HUDEP-2 (cell line): Measurements from ENCODE around the gene CELA3A.
A peak's percentile ranks its signal among the peaks of the same experiment; 100 is the strongest.

Experiments used
- DNase-seq, 76 experiments: peaks; one replicate each; lab custom pipeline; 2025; ENCODE audit not compliant: unreplicated experiment in 76 of 76; lab: John Stamatoyannopoulos, UW

CELA3A gene

DNA sequence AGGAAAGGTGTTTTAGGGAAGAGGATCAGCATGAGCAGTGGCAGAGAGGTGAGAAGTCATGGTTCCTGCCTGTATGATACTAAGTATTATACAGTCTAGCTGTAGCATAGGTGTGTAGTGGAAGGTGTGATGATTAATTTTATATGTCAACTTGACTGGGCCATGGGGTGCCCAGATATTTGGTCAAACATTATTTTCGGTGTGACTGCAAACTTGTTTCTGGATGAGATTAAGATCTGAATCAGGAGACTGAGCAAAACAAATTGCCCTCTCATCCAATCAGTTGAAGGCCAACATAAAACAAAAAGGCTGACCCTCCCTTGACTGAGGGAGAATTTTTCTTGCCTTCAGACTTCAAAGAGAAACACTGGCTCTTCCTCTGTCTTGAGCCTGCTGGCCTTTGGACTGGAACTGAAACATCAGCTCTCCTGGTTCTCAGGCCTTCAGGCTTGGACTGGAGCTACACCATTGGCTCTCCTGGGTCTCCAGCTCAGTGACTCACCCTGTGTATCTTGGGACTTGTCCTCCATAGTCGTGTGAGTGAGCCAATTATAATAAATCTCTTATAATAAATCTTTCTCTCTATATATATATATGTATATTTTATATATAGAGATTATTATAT lies 44.3 kb downstream of the CELA3A start:
- no peak for DNase-seq

DNA sequence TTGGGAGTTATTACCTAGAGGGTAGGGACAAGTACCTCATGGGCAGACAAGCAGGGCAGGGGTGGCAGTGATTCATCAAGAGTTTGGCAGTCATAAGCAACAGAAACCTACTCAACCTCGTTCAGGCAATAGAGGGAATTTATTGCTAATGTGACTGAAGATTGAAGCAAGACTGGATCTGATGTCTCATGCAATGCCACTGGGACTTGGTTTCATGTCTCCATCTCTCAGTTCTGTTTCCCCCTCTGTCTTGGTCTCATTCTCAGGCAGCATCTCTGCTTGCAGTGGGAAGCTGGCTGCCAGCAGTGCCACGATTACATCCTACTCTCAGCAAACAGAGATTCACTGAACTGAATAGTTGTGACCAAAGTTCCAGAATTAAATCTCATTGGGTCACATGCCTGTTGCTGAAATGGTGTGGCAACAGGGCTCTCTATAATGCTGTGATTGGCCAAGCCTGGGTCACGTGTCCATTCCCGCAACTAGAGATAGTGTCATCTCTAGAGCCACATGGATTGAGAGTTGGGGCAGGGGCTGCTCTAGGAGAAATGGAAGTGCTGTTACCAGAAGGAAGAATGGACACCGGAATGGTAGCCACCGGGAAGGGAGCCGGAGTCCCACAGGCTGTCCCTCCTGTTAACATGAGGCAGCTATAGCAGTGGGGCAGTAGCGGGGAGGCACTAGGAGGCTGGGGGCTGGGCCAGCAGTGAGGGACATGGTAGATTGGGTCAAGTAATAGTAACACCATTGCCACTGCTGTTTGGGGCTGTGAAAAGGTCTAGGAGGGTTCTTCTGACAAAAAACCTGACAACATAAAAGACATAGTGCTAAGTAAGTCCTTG lies 47.1 kb downstream of the CELA3A start:
- DNase-seq = no peak

DNA sequence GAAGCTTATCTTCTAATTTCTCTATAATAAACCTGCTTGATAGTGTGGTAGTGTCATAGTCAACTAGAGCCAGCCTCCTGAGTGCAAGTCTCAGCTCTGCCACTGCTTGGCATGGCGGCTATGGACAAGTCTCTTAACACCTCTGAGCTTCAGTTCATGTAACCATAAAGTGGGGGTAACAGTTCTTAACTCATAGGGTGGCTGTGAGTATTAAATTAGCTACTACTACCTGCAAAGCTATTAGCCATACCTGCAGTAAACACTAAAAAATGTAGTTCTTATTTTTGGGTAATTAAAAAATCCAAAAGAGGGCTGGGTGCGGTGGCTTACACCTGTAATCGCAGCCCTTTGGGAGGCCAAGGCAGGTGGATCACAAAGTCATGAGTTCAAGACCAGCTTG lies 48.9 kb downstream of the CELA3A start:
- no peak for DNase-seq

DNA sequence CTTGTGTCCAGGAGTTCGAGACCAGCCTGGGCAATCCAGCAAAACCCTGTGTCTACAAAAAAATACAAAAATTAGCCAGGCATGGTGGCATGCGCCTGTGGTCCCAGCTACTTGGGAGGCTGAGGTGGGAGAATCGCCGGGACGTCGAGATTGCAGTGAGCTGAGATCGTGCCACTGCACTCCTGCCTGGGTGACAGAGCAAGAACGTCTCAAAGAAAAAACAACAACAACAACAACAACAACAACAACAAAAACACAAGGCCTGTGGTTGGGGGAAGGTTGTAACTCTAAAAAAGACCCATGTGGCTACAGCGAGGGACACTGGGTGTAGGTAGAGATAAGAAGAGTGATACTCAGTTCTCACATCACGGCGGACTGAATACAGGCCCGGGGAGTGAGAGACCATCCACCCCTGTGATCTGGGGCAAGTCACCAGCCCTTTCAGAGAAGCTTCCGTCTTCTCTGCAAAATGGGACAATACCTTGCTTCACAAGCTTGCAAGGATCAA lies 50.2 kb downstream of the CELA3A start:
- DNase-seq = no peak

DNA sequence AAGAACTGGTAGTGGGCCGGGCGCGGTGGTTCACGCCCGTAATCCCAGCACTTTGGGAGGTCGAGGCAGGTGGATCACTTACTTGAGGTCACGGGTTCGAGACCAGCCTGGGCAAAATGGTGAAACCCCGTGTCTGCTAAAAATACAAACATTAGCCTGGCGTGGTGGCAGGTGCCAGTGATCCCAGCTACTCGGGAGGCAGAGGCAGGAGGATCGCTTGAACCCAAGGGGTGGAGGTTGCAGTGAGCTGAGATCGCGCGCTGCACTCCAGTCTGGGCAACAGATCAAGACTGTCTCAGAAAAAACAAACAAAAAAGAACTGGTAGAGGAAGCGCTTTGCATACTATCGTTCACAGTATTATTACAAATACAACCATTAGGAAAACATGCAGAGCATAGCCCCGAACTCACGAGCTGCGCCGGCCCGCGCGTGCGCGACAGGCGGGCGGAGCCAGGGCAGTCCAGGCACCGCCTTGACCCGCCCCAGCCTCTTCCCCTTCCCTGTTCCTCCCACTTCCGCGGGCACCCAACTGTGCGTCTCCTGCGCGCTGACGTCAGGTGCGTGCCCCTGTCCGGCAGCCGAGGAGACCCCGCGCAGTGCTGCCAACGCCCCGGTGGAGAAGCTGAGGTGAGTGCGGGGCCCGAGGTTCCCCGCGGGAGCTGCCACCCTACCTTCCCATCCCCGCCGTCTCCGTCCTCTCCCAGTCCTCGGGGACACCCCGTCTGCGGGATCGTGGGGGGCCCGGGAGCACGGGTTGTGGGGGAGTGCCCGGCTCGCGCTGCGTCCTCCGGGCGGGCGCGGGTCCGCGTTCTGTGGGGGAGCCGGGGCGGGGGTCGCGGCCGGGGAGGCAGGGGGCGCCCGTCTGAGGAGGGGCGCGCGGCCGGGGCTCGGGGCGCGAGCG lies 50.9 kb downstream of the CELA3A start, which contains the start of gene CDC42:
TSS of gene CDC42 (plus strand) at position 595 of the 902 bp plus-strand sequence. CDS start 25,770 bp downstream, outside the sequence.
- DNase-seq = peak in 75 of 76 experiments; percentile 38 to 97 (median 92)

DNA sequence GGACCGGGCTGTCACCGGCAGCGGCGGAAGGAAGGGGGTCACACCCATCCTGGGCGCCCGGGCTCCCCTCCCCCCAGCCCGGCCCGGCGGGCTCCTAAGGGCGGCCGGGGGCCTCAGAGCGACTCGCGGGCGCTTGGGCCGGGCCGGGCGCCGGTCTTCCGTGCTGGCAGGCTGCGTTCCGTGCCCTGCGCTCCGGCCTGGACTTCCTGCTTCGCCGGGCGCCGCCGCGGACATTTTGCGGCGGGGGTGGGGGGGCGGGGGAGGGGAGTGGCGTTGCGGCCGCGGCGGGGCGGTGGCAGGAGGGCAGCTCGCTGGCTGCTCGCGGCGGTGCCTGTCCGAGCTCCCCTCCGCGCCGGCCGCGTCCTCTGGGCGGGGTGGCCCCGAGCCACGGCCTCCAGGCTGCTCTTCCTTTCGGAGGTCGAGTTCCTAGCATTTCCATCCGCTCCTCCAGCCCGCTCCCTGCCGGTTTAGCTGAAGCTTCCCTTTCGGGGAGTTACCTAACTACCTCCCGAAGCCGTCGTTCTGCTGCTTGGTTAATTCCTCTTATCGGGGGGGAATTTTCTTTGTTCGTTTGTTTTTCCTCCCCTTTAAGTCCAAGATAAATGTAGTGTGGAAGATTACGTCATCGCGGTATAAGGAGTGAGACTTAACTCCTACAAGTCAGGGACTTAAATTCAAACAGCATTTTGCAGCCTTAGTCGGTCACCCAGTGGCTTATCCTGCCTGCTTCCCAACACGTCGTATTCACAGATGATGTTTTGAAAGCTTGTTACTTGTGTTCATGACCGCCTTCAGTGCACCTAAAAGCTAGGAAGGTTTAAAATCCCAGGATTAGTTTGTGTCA lies 51.8 kb downstream of the CELA3A start:
- peak in 48 of 76 experiments; percentile 12 to 64 (median 41) for DNase-seq

DNA sequence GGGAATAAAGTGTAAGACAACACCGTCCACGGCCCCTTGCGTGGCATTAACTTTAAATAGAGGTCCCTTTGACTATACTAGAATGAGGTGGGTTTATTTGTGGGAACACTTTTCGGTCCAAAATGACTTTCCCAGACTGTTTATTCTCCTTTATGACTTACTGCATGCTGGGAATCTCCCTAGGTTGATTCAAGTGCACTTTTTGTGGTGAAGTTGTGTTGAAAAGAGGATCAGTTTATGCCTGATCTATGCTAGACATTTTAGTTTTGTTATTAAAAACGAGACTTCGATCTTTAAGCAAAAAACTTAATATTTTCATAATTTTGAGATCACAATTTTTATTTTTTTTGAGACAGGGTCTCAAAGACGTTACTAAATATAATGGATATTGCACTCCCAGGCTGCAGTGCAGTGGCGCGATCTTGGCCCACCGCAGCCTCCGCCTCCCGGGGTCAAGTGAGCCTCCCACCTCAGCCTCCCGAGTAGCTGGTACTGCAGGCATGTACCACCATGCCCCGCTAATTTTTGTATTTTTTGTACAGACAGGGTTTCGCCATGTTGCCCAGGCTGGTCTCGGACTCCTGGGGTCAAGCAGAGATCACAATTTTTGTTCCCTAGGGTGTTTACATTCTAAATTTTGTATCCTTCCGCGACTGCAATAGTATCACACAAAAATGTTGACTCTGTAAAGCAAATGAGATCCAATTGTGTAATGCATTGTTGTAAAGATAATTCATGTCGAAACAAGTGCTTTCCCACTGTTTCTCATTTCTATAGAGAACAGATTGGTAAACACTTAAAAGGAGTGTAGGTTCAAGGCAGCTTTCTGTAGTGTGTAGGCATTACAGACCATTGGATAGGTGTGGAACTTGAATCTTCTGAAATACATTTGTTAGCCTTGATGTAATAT lies 52.7 kb downstream of the CELA3A start:
- no peak for DNase-seq

DNA sequence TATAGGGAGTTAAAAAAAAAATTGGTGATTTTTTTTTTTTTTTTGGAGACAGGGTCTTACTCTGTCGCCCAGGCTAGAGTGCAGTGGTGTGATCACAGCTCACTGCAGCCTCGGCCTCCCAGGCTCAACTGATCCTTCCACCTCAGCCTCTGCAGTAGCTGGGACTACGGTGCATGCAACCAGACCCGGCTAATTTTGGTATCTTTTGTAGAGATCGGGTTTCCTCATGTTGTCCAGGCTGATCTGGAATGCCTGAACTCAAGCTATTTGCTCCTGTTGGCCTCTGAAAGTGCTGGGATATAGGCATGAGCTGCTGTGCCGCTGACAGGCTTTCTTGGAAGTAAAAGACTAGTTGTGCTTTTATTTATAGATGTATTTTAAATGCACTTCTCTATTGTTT lies 54.0 kb downstream of the CELA3A start:
- no peak for DNase-seq

DNA sequence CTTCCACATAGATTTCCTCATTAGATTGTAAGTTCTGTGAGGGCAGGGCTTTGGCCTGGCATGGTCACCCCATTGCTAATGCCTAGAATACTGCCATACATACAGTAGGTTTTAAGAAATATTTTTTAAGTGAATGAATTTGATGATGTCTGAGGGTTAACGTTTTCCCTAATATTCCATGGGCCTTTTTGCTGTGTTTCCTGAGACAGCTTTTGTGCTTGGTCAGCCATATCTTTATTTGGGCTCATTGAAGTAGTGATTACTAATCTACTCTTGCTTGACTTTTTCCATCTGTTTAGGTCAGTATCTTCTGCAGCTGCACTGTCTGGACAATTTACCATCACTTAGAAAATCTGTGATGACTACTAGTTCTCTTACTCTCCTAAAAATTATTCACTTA lies 54.6 kb downstream of the CELA3A start:
- no peak for DNase-seq

DNA sequence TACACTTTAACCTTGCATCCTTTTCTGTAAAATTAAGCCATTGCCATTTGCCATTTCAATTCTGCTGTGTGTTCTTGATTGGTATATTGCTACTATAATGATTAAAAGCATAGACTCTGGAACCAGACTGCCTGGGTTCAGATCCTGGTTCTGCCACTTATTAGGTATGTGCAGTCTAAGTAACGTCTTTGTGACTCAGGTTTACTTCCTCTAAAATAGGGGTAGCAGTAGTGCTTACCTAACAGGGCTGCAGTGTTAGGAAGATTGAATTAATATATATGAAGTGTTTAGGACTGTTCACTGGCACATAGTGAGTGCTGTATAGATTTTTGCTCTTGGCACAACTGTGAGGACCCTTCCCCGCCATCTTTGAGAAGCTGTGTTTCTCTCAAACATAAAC lies 55.5 kb downstream of the CELA3A start:
- no peak for DNase-seq

DNA sequence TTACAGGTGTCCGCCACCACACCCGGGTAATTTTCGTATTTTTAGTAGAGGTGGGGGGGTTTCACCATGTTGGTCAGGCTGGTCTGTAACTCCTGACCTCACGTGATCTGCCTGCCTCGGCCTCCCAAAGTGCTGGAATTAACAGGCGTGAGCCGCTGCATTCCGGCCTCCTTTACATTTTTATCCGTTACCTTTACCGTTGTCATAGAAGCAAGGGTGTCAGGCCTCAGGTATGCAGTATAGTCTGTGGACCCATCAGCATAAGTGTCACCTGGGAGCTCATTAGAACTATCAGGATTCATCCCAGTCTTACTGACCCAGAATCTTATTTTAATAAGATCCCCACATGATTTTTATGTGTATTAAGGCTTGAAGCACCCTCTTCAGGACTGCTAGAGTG lies 56.4 kb downstream of the CELA3A start:
- no peak for DNase-seq
